DMS114 treated with DMSO at 0.1 percent for 48 hours (cell line): ENCODE results near the gene MET.
"Not testable (repeated sequence)": the region's sequence is repeated elsewhere in the genome, so short reads cannot be mapped to it uniquely, and the experiment has no call there.

Source experiments
- DNase-seq: peaks from one replicate; lab custom pipeline; 2025; ENCODE audit not compliant: unreplicated experiment; lab: John Stamatoyannopoulos, UW

MET gene

GRCh38 chr7:116697761-116698160 is 25.8 kb downstream of the MET start:
- no peak for DNase-seq

GRCh38 chr7:116698396-116698795 is 26.4 kb downstream of the MET start:
- no peak for DNase-seq

GRCh38 chr7:116698930-116699721 is 27.1 kb downstream of the MET start:
- DNase-seq: no peak

GRCh38 chr7:116699722-116700120 is 27.7 kb downstream of the MET start:
- DNase-seq: no peak

GRCh38 chr7:116702046-116702785 is 30.2 kb downstream of the MET start:
- DNase-seq: no peak

- DNase-seq: no peak
Measured at GRCh38 chr7:116704650-116705228, 32.7 kb downstream of the MET start.

- no peak for DNase-seq
Measured at GRCh38 chr7:116705419-116705818, 33.4 kb downstream of the MET start.

GRCh38 chr7:116706668-116707126 is 34.7 kb downstream of the MET start:
- DNase-seq: no peak

- no peak for DNase-seq
Measured at GRCh38 chr7:116707289-116707688, 35.3 kb downstream of the MET start.

- no peak for DNase-seq
Measured at GRCh38 chr7:116708248-116708647, 36.3 kb downstream of the MET start.

- no peak for DNase-seq
Measured at GRCh38 chr7:116708861-116709260, 36.9 kb downstream of the MET start.

GRCh38 chr7:116709336-116709735 is 37.3 kb downstream of the MET start:
- no peak for DNase-seq

- no peak for DNase-seq
Measured at GRCh38 chr7:116710764-116711452, 38.9 kb downstream of the MET start.

- no peak for DNase-seq
Measured at GRCh38 chr7:116711790-116712189, 39.8 kb downstream of the MET start.

GRCh38 chr7:116713500-116713899 is 41.5 kb downstream of the MET start:
- no peak for DNase-seq

GRCh38 chr7:116713918-116714317 is 41.9 kb downstream of the MET start:
- no peak for DNase-seq

- no peak for DNase-seq
Measured at GRCh38 chr7:116715077-116715476, 43.1 kb downstream of the MET start.

- DNase-seq: no peak
Measured at GRCh38 chr7:116717137-116717536, 45.1 kb downstream of the MET start.

GRCh38 chr7:116723959-116724529 is 52.0 kb downstream of the MET start:
- DNase-seq: not testable (repeated sequence)

- DNase-seq: no peak
Measured at GRCh38 chr7:116724560-116725231, 52.7 kb downstream of the MET start.
